ENCODE data around the gene CHMP5. TPM values are rescaled to one million over a fixed set of nuclear protein-coding genes. Genes with fewer than 3 reads are reported as not detected.

CHMP5 gene
- total RNA-seq, 1 donor from 2014 or later, result 80.9 TPM

DNA sequence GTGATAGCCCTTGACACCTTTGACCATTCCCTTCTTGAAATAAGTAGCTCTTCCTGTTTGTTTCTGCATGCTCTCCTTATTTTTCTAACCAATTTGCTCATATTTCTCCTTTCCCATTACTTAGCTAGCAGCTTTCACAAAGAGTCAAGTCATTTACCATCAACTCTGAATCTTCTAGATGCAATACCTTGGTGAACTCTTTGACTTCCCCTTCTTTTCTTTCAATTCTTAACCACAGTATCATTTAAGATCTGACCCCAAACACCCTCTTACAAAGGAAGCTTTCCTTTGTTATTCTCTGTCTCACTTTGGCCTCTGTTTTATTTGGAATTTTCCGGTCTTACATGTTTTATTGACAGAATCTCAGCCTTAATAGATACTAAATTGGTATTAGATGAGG is 39.5 kb downstream of the CHMP5 start:
- Histone ChIP-seq H3K27me3 (ENCODE audit: low read depth) (no peaks in the 10 kb centered on the region), H3K27ac (no peak overlapping the region), H3K4me1 (no peaks in the 10 kb centered on the region), H3K4me3 (no peak overlapping the region), H3K36me3 (peaks cover 100% of the 10 kb centered on the region), H3K9me3 (no peaks in the 10 kb centered on the region)
- no peak for DNase-seq
- no peak for ATAC-seq
- intact Hi-C loops (cut with DNase I), result no loop called here
- TF ChIP-seq, protein P1, sequence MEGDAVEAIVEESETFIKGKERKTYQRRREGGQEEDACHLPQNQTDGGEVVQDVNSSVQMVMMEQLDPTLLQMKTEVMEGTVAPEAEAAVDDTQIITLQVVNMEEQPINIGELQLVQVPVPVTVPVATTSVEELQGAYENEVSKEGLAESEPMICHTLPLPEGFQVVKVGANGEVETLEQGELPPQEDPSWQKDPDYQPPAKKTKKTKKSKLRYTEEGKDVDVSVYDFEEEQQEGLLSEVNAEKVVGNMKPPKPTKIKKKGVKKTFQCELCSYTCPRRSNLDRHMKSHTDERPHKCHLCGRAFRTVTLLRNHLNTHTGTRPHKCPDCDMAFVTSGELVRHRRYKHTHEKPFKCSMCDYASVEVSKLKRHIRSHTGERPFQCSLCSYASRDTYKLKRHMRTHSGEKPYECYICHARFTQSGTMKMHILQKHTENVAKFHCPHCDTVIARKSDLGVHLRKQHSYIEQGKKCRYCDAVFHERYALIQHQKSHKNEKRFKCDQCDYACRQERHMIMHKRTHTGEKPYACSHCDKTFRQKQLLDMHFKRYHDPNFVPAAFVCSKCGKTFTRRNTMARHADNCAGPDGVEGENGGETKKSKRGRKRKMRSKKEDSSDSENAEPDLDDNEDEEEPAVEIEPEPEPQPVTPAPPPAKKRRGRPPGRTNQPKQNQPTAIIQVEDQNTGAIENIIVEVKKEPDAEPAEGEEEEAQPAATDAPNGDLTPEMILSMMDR (IDR thresholded peaks at IDR 0.05), result no peak

DNA sequence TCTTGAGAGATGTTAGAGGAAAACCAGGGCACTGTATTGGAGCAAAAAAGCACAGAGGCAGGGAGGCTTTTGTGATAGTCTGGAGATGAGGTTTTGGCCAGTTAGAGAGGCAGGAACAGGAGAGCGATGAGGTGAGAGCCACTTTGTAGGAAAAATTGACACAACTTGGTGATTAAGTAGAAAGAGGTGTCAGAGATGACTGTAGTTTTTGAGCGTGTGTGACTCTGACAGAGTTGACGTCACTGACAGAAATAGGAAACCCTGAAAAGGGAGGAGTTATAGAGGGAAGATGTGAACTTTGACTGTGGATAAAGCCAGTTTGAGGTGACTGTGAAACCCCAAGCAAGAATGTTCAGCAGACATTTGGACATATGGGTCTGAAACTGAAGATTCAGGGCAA is 41.2 kb downstream of the CHMP5 start:
- intact Hi-C loops (cut with DNase I), result no loop called here
- ATAC-seq (no peak), DNase-seq (no peak)
- H3K27ac ChIP-seq, result no peak overlapping the region
- H3K36me3 ChIP-seq, result peaks cover 100% of the 10 kb centered on the region
- no peak overlapping the region for H3K4me3 ChIP-seq
- TF ChIP-seq, protein P1 (IDR thresholded peaks at IDR 0.05), result no peak
- H3K4me1 ChIP-seq, result peaks cover 3% of the 10 kb centered on the region
- no peaks in the 10 kb centered on the region for H3K9me3 ChIP-seq
- H3K27me3 ChIP-seq (ENCODE audit: low read depth), result no peaks in the 10 kb centered on the region

DNA sequence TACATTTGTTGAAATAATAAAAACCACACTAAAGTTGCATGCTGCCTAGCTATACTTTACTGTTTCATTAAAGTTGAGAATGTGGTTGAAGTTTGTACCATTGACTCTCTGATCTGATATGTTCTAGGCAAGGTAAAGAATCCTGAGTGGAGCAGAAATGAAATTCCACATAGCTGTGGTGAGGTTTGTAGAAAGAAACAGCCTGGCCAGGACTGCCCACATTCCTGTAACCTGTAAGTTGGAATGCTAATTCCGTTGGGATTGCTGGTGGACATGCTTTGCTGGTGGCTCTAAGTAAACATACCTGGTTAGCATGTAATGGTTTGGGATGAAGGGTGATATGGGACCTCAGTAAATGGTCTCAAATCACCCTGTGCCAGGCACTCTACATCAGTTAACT is 42.2 kb downstream of the CHMP5 start:
- H3K9me3 ChIP-seq, result no peaks in the 10 kb centered on the region
- peaks cover 100% of the 10 kb centered on the region for H3K36me3 ChIP-seq
- no peak overlapping the region for H3K4me3 ChIP-seq
- H3K4me1 ChIP-seq, result peaks cover 3% of the 10 kb centered on the region
- TF ChIP-seq, protein P1 (IDR thresholded peaks at IDR 0.05), result no peak
- H3K27me3 ChIP-seq (ENCODE audit: low read depth), result no peaks in the 10 kb centered on the region
- intact Hi-C loops (cut with DNase I), result no loop called here
- ATAC-seq (no peak), DNase-seq (no peak)
- H3K27ac ChIP-seq, result no peak overlapping the region

DNA sequence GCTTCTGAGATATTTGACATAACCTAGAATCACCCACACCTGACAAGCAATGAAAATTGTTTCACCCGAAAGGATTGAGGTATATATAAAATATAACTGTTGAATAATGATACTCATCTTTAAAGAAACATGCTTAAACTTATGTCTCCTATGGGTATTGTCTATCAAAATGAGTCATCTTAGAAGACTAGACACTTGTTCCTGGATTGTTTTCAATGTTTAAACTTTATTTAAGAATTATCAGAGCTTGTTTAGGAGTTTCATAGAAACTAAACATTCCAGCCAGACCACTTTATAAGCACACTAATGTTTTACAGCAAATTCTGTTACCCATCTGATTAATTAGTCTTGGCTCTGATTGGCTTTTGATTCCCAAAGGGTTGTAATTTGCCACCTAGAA is 45.1 kb downstream of the CHMP5 start:
- H3K27ac ChIP-seq, result no peak overlapping the region
- H3K36me3 ChIP-seq, result peaks cover 100% of the 10 kb centered on the region
- H3K27me3 ChIP-seq (ENCODE audit: low read depth), result no peaks in the 10 kb centered on the region
- H3K9me3 ChIP-seq, result no peaks in the 10 kb centered on the region
- DNase-seq, result no peak
- peaks cover 3% of the 10 kb centered on the region for H3K4me1 ChIP-seq
- TF ChIP-seq, protein P1 (IDR thresholded peaks at IDR 0.05), result no peak
- intact Hi-C loops (cut with DNase I), result no loop called here
- H3K4me3 ChIP-seq, result no peak overlapping the region
- ATAC-seq, result no peak

DNA sequence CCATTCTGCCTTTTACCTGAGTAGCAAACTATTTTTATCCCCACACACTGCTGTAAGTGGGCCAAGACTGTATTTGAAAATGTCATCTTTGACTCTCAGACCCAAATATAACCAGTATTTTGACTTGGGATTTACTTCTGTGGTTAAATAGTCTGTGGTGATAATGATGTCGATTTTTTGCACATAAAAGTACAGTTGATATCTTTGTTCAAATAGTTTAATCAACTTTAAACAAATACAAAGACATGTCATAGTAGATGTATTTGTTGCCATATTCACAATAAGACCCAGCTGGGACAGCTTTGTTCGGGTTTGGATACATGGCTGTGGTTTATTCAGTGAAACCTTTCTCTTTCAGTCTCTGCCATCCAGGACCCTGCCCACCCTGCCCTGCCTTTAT is 45.9 kb downstream of the CHMP5 start:
- DNase-seq (no peak), ATAC-seq (no peak)
- peaks cover 3% of the 10 kb centered on the region for H3K4me1 ChIP-seq
- no peak overlapping the region for H3K4me3 ChIP-seq
- no peaks in the 10 kb centered on the region for H3K27me3 ChIP-seq (ENCODE audit: low read depth)
- H3K27ac ChIP-seq, result no peak overlapping the region
- intact Hi-C loops (cut with DNase I), result no loop called here
- peaks cover 100% of the 10 kb centered on the region for H3K36me3 ChIP-seq
- no peaks in the 10 kb centered on the region for H3K9me3 ChIP-seq
- TF ChIP-seq, protein P1 (IDR thresholded peaks at IDR 0.05), result no peak

DNA sequence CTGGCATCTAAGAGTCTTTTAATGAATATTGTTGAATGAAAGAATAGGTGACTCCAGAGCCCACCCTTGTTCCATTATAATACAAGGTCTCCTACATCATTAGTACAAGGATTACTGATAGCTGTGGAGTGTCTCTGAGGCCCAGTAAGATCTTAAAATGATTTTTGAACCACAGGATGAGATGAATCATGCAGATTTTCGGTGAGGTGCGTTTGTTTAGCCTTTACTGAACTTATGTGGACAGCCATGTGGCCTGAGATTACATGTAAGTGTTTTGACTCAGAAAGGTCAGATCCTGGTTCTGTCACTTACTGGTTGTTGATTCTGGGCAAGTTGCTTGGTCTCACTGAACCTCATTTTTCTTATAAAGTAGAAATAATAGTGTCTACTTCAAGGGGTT is 47.1 kb downstream of the CHMP5 start:
- TF ChIP-seq, protein P1 (IDR thresholded peaks at IDR 0.05), result no peak

More for the DNA sequence above, 47.1 kb downstream of the CHMP5 start:
- peaks cover 100% of the 10 kb centered on the region for H3K36me3 ChIP-seq
- H3K4me3 ChIP-seq, result no peak overlapping the region
- no peak for DNase-seq
- no peak for ATAC-seq
- intact Hi-C loops (cut with DNase I), result no loop called here
- H3K27me3 ChIP-seq (ENCODE audit: low read depth), result no peaks in the 10 kb centered on the region
- H3K4me1 ChIP-seq, result peaks cover 3% of the 10 kb centered on the region
- no peak overlapping the region for H3K27ac ChIP-seq
- H3K9me3 ChIP-seq, result no peaks in the 10 kb centered on the region
